GM19240 (cell line): ENCODE results near the gene CRTC3.
"Not testable (repeated sequence)": the region's sequence is repeated elsewhere in the genome, so short reads cannot be mapped to it uniquely, and the experiment has no call there.

ENCODE experiments used
- DNase-seq: peaks from one replicate; pipeline ENCODE4 v3.0.0; 2011; ENCODE audit warnings: low spot score; ENCODE audit not compliant: insufficient read length

The CRTC3 gene

DNA sequence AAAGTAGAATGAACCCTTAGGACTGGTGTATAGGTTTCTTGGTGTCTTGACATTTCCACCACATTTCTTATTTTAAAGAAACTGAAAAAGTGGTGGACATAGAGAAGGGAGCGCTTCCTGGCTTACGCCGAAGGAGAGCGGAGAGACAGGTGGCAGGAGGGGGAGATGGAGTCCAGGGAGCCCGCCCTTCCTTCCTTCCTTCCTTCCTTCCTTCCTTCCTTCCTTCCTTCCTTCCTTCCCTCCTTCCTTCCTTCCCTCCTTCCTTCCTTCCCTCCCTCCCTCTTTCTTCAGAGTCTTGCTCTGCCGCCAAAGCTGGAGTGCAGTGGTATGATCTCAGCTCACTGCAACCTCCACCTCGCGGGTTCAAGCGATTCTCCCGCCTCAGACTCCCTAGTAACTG is 143.6 kb downstream of the CRTC3 start:
- DNase-seq = not testable (repeated sequence)

GRCh38 chr15:90674476-90674875 is 144.8 kb downstream of the CRTC3 start:
- no peak for DNase-seq

- no peak for DNase-seq
These were observed 145.7 kb downstream of the CRTC3 start for GRCh38 chr15:90675464-90675863.

DNA sequence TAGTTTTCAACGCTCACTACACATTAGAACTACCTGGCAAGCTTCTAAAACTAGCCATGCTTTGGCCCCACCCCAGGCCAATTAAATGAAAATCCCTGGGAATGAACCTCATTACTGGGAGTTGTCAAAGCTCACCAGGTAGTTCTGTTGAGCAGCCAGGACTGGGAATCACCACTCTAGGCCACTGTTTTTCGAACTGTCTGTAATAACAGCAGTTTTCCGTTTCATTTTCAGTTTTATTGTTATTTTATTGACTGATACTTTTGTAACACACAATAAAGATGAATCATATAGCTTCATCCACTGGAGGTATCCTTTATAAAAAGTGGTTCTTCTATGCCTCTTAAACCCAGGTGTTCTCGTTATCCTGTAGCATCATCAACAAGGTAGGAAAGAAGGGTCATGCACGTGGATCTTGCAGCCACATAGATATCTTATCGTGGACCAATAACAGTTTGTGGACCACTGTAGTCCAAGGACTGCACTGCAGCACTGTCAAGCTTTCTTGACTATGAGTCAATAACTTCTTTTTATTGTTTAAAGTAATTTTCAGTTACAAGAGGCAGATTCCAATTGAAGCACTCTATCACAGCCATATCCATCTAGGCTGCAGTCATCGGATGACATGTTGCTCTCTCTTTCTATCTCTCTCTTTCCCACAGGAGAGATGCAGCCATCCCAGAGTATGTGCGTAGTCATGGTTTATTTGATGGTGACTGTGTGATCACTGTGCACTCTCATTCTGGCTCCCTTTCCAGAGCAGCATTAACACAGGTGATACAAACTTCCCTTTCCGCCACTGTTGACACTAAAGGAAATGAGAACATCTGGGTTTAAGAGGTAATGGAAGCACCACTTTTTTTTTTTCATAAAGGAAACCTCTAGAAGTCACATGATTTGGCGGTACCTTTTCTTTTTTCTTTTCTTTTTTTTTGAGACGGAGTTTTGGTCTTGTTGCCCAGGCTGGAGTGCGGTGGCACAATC is 148.4 kb downstream of the CRTC3 start:
- DNase-seq = no peak

DNA sequence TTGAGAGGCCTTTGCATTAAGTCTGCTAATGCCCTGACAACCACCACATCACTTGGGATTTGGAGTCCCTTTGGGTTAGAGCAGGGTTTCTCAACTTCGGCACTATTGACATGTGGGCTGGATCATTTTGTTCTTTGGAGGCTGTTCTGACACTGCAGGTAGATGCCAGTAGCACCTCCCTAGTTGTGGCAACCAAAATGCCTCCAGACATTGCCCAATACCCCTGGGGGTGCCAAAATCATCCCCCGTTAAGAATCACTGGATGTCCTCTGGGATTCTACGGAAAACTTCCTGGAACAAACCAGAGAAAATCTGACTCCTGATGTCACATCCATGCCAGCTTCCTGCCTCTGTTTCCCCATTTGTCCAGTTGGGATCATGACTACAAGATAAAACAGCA is 150.2 kb downstream of the CRTC3 start:
- no peak for DNase-seq

DNA sequence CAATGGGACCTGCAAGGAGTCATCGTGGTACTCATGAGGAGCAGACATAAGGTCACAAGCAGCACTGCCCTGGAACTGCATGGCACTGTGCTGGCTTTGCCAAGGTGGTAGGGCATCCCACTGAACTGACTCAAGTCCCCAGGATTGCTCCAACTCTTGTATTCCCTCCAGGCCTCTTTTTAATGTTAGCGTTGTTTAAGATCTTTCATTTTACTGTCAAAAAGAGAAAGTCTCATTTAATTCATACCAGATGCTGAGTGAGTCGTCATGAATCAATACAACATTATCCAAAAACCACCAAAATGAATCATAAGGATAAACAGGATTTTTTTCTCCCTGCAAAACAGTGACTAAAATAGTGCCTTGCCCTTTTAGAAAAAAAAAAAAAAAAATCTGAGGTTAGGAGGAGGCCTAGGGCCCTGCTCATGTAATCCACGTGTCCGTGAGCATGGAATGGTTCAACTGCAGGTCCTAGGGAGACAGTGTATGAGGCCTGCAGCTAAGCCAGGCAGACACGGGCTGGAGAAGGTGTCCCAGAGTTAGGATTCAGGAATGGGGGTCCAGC is 150.7 kb downstream of the CRTC3 start:
- DNase-seq = no peak

- DNase-seq = no peak
These were observed 151.3 kb downstream of the CRTC3 start for GRCh38 chr15:90681056-90681455.

GRCh38 chr15:90681480-90681879 is 151.8 kb downstream of the CRTC3 start:
- DNase-seq = no peak

- no peak for DNase-seq
These were observed 153.6 kb downstream of the CRTC3 start for GRCh38 chr15:90683371-90683770.

- no peak for DNase-seq
These were observed 154.2 kb downstream of the CRTC3 start for GRCh38 chr15:90683876-90684275.

GRCh38 chr15:90684281-90684680 is 154.6 kb downstream of the CRTC3 start:
- DNase-seq = no peak

GRCh38 chr15:90685591-90686434 is 156.1 kb downstream of the CRTC3 start:
- no peak for DNase-seq

- no peak for DNase-seq
These were observed 156.9 kb downstream of the CRTC3 start for GRCh38 chr15:90686435-90687218.

DNA sequence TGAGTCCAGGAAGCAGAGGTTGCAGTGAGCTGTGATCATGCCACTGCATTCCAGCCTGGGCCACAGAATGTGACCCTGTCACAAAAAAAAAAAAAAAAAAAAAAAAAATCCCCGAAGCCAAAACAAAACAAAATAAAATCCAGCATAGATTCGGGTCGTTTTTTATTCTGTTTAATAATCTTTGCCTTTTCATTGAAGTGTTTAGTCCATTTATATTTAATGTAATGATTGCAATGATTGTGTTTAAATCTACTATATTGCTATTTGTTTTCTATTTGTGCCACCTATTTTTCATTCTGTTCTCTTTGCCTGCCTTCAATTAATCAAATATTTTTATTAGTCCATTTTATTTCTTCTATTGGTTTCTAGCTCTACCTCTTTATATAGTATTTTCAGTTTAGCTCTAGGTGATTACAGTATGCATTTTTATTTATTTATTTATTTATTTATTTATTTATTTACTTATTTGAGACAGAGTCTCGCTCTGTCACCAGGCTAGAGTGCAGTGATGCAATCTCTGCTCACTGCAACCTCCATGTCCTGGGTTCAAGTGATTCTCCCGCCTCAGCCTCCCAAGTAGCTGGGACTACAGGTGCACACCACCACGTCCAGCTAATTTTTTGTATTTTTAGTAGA is 159.7 kb downstream of the CRTC3 start:
- not testable (repeated sequence) for DNase-seq

DNA sequence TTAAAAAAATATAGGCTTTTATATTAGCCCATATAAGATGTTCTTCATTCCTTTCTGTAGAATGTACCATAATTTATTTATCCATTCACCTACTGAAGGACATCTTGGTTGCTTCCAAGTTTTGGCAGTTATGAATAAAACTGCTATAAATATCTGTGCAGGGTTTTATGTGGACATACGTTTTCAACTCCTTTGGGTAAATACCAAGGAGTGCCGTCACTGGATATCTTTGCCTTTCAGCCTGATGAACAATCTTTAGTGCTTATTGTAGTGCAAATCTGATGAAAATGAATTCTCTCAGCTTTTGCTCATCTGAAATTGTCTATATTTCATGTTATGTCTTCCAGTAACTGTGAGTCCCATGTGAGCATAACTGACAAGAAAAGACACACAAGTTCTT is 160.9 kb downstream of the CRTC3 start:
- DNase-seq = no peak

- no peak for DNase-seq
These were observed 161.6 kb downstream of the CRTC3 start for GRCh38 chr15:90691369-90691768.

DNA sequence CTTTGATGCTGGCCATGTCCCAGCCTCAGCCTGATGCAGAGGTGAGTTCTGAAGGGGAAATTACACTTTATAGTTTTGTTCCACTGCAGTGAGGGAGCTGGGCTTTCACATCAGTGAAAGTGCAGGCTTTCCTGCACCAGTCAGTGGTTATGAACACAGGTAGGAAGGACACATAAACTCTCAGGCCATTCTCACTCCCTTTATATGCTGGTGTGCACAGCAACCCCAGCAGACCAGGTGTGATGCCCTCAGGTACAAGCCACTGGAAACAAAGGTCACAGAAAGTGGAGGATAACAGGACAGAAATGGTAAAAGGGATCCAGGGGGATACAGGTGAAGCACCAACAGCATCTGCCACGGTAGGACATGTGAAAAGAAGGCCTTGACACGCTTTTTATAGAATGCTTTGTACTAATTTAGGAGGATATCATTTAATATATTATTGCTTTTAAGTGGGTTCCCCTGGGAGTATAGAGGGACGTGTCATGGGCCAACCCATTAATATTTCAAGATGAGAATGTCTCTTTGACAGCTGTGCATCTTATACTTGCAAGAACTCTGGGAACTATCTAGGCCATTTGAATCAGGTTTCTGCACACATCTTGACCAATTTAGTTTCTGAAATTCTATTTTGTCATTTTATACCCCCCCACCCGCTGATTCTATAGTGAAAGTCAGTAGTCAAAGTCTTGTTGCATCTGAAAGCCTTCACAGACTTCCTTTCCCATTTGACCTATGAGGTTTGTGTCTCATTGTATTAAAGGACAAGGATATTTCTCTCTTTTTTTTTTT is 162.5 kb downstream of the CRTC3 start:
- DNase-seq = no peak
